Panc1 (cell line): Measurements from ENCODE around the gene TCP11L2. TPM values are rescaled to one million over a fixed set of nuclear protein-coding genes. Genes with fewer than 3 reads are reported as not detected.

Experiments used
- ATAC-seq: fragments of 200-7000 bp; cut with Tn5 transposase; 2 replicates; pipeline ENCODE4 v1.9.1; 2020; ENCODE audit warnings: mild to moderate bottlenecking, moderate library complexity
- BruUV-seq: library from RNA; stranded (reverse); fragments of 400-500 nt; replicated peaks from 2 replicates; lab custom pipeline; 2021; lab: Mats Ljungman, UMichigan
- CTCF ChIA-PET: fragments of 300-600 bp; sonication (Branson Sonifier 250); formaldehyde crosslinking; loops from one replicate; lab custom pipeline; 2022; ENCODE audit warnings: antibody characterized with exemption; lab: Charles Lee
- POLR2A ChIA-PET: fragments of 300-600 bp; sonication (Branson Sonifier 250); formaldehyde crosslinking; loops from one replicate; lab custom pipeline; 2022; ENCODE audit warnings: antibody characterized with exemption; lab: Charles Lee
- DNase-seq: peaks from one replicate; pipeline ENCODE4 v3.0.0-alpha.2; 2010; ENCODE audit warnings: low read depth, low spot score
- H3K27ac ChIP-seq: 2 replicates; pipeline ENCODE4 v1.5.1; 2011; ENCODE audit warnings: mild to moderate bottlenecking, low read length, inconsistent platforms
- H3K27me3 ChIP-seq: fragments of 200-500 bp; sonication (Bioruptor generic); 2 replicates; pipeline ENCODE4 v1.6.0; 2014; ENCODE audit warnings: low read length, inconsistent platforms; ENCODE audit not compliant: control insufficient read depth, insufficient read depth
- H3K36me3 ChIP-seq: fragments of 200-500 bp; sonication (Bioruptor generic); 2 replicates; pipeline ENCODE4 v1.5.1; 2014; ENCODE audit warnings: inconsistent platforms, mild to moderate bottlenecking, low read length, moderate library complexity; ENCODE audit not compliant: control insufficient read depth, insufficient read depth
- H3K4me1 ChIP-seq: 2 replicates; pipeline ENCODE4 v1.5.1; 2011; ENCODE audit warnings: inconsistent platforms, mild to moderate bottlenecking, low read length, moderate library complexity; ENCODE audit not compliant: control insufficient read depth, insufficient read depth
- H3K4me3 ChIP-seq, 2 experiments: 2 replicates each; pipeline ENCODE4 v1.5.1; 2011 to 2012; ENCODE audit warnings: low read depth in 2 of 2, low read length in 2 of 2, mild to moderate bottlenecking in 2 of 2, inconsistent platforms in 1 of 2, moderate library complexity in 1 of 2
- H3K9me3 ChIP-seq: fragments of 200-500 bp; sonication (Bioruptor generic); 2 replicates; pipeline ENCODE4 v1.5.1; 2014; ENCODE audit warnings: low read depth, mild to moderate bottlenecking, inconsistent platforms, low read length, moderate library complexity; ENCODE audit not compliant: control insufficient read depth, insufficient read depth
- POLR2AphosphoS5 ChIP-seq: IDR thresholded peaks from 2 replicates; pipeline ENCODE4 v1.6.1; 2012; ENCODE audit warnings: mild to moderate bottlenecking, low read depth, low read length, moderate library complexity
- SIN3A ChIP-seq: IDR thresholded peaks from 2 replicates; pipeline ENCODE4 v1.6.1; 2012; ENCODE audit warnings: low read depth, mild to moderate bottlenecking, low read length, moderate library complexity, borderline replicate concordance; ENCODE audit not compliant: insufficient read depth
- TCF7L2 ChIP-seq: IDR thresholded peaks from 2 replicates; pipeline ENCODE4 v1.6.1; 2011; ENCODE audit warnings: mild to moderate bottlenecking, low read depth, low read length, inconsistent platforms
- in situ Hi-C: cut with HindIII; loops from 2 replicates; pipeline ENCODE4 v1.10.0; 2016; ENCODE audit warnings: low sequenced_read_pairs, low pct_unique_long_range_greater_than_20kb
- intact Hi-C: fragments of 100-400 bp; cut with micrococcal nuclease; formaldehyde crosslinking; loops from one replicate; pipeline ENCODE4 v1.10.0; 2022; ENCODE audit not compliant: unreplicated experiment
- total RNA-seq: library from RNA; stranded (reverse); gene quantifications from one replicate; pipeline ENCODE4 v1.2.1, GENCODE V29; 2021; ENCODE audit not compliant: unreplicated experiment
- TF ChIP-seq, protein P1 (sequence below): fragments of 450-650 bp; IDR thresholded peaks from 2 replicates; pipeline ENCODE4 v1.5.1; 2017; ENCODE audit warnings: mild to moderate bottlenecking
- TF ChIP-seq, protein P2 (sequence below), 2 experiments: IDR thresholded peaks; 2 replicates each; pipeline ENCODE4 v1.6.1; 2011 to 2012; ENCODE audit warnings: low read depth in 2 of 2, control low read depth in 1 of 2, low read length in 1 of 2, mild to moderate bottlenecking in 1 of 2, moderate library complexity in 1 of 2; ENCODE audit not compliant: insufficient read depth in 1 of 2

TCP11L2 gene
- total RNA-seq, 1 experiment from 2014 or later, result 3.5 TPM

DNA sequence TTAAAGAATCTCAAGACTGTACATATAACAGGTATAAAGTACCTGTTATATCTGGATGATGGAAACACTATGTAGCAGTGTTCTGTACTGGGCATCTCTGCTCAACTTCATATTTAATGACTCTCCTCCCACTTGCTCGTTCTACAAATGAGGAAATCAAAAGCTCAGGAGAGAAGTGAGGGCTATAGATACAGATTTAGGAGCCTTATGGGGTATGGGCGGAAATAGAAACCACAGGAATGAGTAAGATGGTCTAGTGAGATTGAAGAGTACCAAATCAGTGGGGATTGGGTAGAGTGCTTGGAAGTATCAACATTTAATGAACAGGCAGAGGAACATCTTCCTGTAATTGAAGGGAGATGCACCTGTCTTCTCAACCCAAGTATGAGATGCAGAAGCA, 31.2 kb downstream of the TCP11L2 start:
- in situ Hi-C loops (no loop called here), intact Hi-C loops (no loop called here)
- no peaks in the 10 kb centered on the region for H3K9me3 ChIP-seq
- H3K36me3 ChIP-seq, result no peaks in the 10 kb centered on the region
- no TSS peak for BruUV-seq
- H3K4me3 ChIP-seq, result no peak overlapping the region
- H3K4me1 ChIP-seq, result no peaks in the 10 kb centered on the region
- DNase-seq (no peak), ATAC-seq (no peak)
- TF ChIP-seq, protein P1, sequence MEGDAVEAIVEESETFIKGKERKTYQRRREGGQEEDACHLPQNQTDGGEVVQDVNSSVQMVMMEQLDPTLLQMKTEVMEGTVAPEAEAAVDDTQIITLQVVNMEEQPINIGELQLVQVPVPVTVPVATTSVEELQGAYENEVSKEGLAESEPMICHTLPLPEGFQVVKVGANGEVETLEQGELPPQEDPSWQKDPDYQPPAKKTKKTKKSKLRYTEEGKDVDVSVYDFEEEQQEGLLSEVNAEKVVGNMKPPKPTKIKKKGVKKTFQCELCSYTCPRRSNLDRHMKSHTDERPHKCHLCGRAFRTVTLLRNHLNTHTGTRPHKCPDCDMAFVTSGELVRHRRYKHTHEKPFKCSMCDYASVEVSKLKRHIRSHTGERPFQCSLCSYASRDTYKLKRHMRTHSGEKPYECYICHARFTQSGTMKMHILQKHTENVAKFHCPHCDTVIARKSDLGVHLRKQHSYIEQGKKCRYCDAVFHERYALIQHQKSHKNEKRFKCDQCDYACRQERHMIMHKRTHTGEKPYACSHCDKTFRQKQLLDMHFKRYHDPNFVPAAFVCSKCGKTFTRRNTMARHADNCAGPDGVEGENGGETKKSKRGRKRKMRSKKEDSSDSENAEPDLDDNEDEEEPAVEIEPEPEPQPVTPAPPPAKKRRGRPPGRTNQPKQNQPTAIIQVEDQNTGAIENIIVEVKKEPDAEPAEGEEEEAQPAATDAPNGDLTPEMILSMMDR, result no peak
- TF ChIP-seq POLR2AphosphoS5 (no peak), TCF7L2 (no peak), SIN3A (no peak)
- TF ChIP-seq, protein P2, sequence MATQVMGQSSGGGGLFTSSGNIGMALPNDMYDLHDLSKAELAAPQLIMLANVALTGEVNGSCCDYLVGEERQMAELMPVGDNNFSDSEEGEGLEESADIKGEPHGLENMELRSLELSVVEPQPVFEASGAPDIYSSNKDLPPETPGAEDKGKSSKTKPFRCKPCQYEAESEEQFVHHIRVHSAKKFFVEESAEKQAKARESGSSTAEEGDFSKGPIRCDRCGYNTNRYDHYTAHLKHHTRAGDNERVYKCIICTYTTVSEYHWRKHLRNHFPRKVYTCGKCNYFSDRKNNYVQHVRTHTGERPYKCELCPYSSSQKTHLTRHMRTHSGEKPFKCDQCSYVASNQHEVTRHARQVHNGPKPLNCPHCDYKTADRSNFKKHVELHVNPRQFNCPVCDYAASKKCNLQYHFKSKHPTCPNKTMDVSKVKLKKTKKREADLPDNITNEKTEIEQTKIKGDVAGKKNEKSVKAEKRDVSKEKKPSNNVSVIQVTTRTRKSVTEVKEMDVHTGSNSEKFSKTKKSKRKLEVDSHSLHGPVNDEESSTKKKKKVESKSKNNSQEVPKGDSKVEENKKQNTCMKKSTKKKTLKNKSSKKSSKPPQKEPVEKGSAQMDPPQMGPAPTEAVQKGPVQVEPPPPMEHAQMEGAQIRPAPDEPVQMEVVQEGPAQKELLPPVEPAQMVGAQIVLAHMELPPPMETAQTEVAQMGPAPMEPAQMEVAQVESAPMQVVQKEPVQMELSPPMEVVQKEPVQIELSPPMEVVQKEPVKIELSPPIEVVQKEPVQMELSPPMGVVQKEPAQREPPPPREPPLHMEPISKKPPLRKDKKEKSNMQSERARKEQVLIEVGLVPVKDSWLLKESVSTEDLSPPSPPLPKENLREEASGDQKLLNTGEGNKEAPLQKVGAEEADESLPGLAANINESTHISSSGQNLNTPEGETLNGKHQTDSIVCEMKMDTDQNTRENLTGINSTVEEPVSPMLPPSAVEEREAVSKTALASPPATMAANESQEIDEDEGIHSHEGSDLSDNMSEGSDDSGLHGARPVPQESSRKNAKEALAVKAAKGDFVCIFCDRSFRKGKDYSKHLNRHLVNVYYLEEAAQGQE (IDR thresholded peaks at IDR 0.05; ENCODE audit: insufficient read depth in 1 of 2, low read depth in 2 of 2, low read length in 1 of 2), result no peak
- no peak overlapping the region for H3K27ac ChIP-seq
- ChIA-PET POLR2A (no interaction called here), CTCF (interaction anchor here (0.5 kb wide), 1 partner anchor 38 kb away, joined by 3 read pairs; no protein-coding TSS in a partner anchor)
- H3K27me3 ChIP-seq, result peaks cover 7% of the 10 kb centered on the region; the same call in 1 of the 2 replicates

DNA sequence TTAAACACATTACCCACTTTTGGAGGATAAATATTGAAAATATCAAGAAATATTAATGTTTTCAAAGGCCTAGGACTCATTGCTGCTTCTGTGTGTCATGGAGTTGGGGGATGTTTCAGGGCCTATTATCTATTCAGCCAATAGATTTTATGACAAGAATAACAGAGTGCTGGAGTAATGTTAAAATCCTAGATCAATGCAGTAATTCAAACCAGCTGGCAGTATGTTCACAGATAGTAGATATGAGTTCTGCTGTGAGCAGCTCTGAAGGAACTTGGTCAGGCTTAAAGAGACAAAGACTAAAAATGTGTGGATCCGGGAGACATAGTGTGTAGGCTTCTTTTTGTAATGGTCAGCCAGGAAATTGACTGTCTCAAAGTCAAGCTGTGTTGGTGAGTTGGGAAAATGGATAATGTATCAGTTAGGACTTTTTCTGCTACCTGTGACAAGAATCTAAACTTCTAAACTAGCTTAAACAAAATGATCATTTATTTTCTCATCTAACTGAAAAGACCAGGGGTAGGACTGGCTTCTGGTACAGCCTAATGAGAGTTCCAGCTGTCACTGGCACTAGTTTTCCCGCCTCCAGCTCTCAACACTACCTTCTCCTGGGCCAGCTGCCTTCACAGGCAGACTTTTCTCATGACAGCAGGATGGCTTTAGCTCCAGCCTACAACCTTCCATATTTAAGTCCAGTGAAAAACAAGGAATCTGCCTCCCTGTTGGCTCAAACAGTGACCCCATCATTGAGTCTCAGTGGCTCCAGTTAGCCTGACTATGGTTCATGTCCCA, 38.7 kb downstream of the TCP11L2 start:
- H3K9me3 ChIP-seq, result no peaks in the 10 kb centered on the region
- TF ChIP-seq, protein P1, result no peak
- no peak for TF ChIP-seq SIN3A
- TF ChIP-seq TCF7L2, result no peak
- TF ChIP-seq, protein P2 (IDR thresholded peaks at IDR 0.05; ENCODE audit: insufficient read depth in 1 of 2, low read depth in 2 of 2, low read length in 1 of 2), result no peak
- no peak for TF ChIP-seq POLR2AphosphoS5
- H3K36me3 ChIP-seq, result no peaks in the 10 kb centered on the region
- in situ Hi-C loops, result no loop called here
- intact Hi-C loops, result no loop called here
- no peak for ATAC-seq
- H3K27me3 ChIP-seq, result peaks cover 5% of the 10 kb centered on the region; the same call in 1 of the 2 replicates
- no TSS peak for BruUV-seq
- ChIA-PET POLR2A (no interaction called here), CTCF (interaction anchor here (0.6 kb wide), 1 partner anchor 69 kb away, joined by 3 read pairs; no protein-coding TSS in a partner anchor)
- peaks cover 3% of the 10 kb centered on the region; the same call in 1 of the 2 replicates for H3K4me1 ChIP-seq
- no peak overlapping the region for H3K27ac ChIP-seq
- no peak overlapping the region for H3K4me3 ChIP-seq
- no peak for DNase-seq
